Transverse colon (tissue), 4 donors: ENCODE measurements around the gene CLDN2. TPM values are rescaled to one million over a fixed set of nuclear protein-coding genes. Genes with fewer than 3 reads are reported as not detected.

ENCODE experiments used
- DNase-seq: peaks from one replicate; pipeline ENCODE4 v3.0.0-alpha.2; 2019
- H3K27ac ChIP-seq, 4 donors: fragments of 200-600 bp; sonication (generic); 2 replicates each; pipeline ENCODE4 v1.5.1; 2016 to 2018; ENCODE audit warnings: inconsistent platforms in 4 of 4
- H3K27me3 ChIP-seq: fragments of 200-600 bp; sonication (generic); 2 replicates; pipeline ENCODE4 v1.5.1; 2017; ENCODE audit warnings: inconsistent platforms
- H3K36me3 ChIP-seq, 4 donors: fragments of 200-600 bp; sonication (generic); 2 replicates each; pipeline ENCODE4 v1.5.1; 2017 to 2019; ENCODE audit warnings: inconsistent platforms in 4 of 4
- H3K4me1 ChIP-seq, 4 donors: fragments of 200-600 bp; sonication (generic); 2 replicates each; pipeline ENCODE4 v1.5.1; 2017 to 2020; ENCODE audit warnings: inconsistent platforms in 4 of 4
- H3K4me3 ChIP-seq, 4 donors: fragments of 200-600 bp; sonication (generic); 1 replicate in 1 of 4; 2 replicates in 3 of 4; pipeline versions ENCODE4 v1.5.1 to v1.6.1; 2017 to 2019; ENCODE audit warnings: inconsistent platforms in 4 of 4
- H3K9me3 ChIP-seq, 2 donors: fragments of 200-600 bp; sonication (generic); 2 replicates each; pipeline ENCODE4 v1.5.1; 2017 to 2019; ENCODE audit warnings: inconsistent platforms in 2 of 2
- EP300 ChIP-seq: sonication (generic); formaldehyde crosslinking; IDR thresholded peaks from one replicate; pipeline ENCODE4 v1.6.1; 2017; ENCODE audit warnings: antibody characterized with exemption, low read depth
- POLR2A ChIP-seq: fragments of 450-650 bp; IDR thresholded peaks from one replicate; pipeline ENCODE4 v1.6.1; 2016; ENCODE audit warnings: antibody characterized with exemption, mild to moderate bottlenecking, moderate library complexity
- POLR2AphosphoS5 ChIP-seq, 3 donors: sonication (generic); formaldehyde crosslinking; IDR thresholded peaks; one replicate each; pipeline ENCODE4 v1.6.1; 2016; ENCODE audit warnings: antibody characterized with exemption in 3 of 3
- WGBS, 2 donors: methylation state at CpG; one replicate each; pipeline ENCODE4 v1.1.5; 2018; ENCODE audit warnings: low coverage in 1 of 2; 5-methylcytosine and 5-hydroxymethylcytosine counted together
- in situ Hi-C, 4 donors: fragments of 200-750 bp; cut with MboI; loops; one replicate each; pipeline versions ENCODE4 v1.15.0 to v1.15.1; 2017; ENCODE audit warnings: low sequenced_read_pairs in 3 of 4, low pct_ligation_motif_present in 1 of 4, low pct_unique_long_range_greater_than_20kb in 1 of 4
- intact Hi-C: fragments of 100-400 bp; cut with DNase I; formaldehyde crosslinking; loops from one replicate; pipeline ENCODE4 v1.15.1; 2023; ENCODE audit warnings: low total_unique reads
- total RNA-seq, 4 donors: library from RNA; depleted of rRNA; stranded (reverse); fragments of >200 nt; gene quantifications; one replicate each; pipeline ENCODE4 v1.1.0, GENCODE V29; 2016
- TF ChIP-seq, protein P1 (sequence below), 5 experiments: fragments of 200-600 bp in 3 of 5; fragments of 450-650 bp in 2 of 5; sonication (generic) in 3 of 5; IDR thresholded peaks; 1 replicate in 2 of 5; 2 replicates in 3 of 5; pipeline ENCODE4 v1.5.1; 2016 to 2017; ENCODE audit warnings: antibody characterized with exemption in 5 of 5, inconsistent platforms in 3 of 5, mild to moderate bottlenecking in 2 of 5, moderate library complexity in 1 of 5

The CLDN2 gene
- total RNA-seq, 4 donors from 2014 or later: 0.16 to 0.27 TPM; not detected in 2

DNA sequence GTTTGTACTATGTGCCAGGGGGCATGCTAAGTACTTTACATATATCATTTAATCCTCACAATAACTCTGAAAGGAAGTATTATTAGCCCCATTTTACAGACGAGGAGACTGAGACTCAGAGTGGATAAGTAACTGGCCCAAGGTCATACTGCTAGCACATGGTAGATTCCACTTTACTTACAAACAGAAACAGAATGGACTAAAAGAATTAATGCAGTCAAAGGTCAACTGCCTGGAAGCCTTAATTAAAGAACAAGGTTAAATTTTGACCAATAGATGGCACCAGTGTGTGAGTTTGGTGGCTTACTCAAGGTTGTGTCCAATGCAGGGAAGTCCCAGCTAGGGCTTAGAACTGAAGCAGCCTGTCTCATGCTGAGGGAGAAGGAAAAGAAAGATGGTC is 21.7 kb upstream of the CLDN2 start:
- no peaks in the 10 kb centered on the region for H3K27me3 ChIP-seq
- intact Hi-C loops: no loop called here
- 7% methylated on average over 1 of the region's 1 CpG; no CpG with 5 or more reads in 1 of the 2 donors for WGBS, 2 donors

DNA sequence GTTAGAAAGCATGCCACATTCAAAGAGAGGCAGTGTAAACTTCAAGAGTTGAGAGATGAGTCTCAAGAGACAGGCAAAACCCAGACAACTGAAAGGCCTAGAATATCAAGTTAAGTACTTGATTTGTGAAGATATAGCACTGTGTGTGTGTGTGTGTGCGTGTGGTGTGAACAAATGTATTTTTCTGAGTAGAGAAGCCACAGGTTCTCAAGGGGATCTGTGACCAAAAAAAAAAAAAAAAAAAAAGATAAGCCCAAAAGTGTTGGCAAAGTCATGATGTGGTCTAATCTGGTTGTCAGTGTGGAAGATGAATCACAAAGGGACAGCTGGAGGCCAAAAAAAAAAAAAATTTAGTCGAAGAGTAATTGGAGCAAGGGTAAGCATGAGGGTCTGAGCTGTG is 20.9 kb upstream of the CLDN2 start:
- no peak for TF ChIP-seq POLR2AphosphoS5 (IDR thresholded peaks at IDR 0.05)
- in situ Hi-C loops: no loop called here
- Histone ChIP-seq H3K9me3 (no peaks in the 10 kb centered on the region), H3K36me3 (no peaks in the 10 kb centered on the region), H3K27ac (no peak overlapping the region), H3K27me3 (no peaks in the 10 kb centered on the region), H3K4me1 (no peaks in the 10 kb centered on the region), H3K4me3 (no peak overlapping the region)
- 54 to 63% methylated on average over 2 of the region's 2 CpGs for WGBS, 2 donors
- no peak for DNase-seq
- intact Hi-C loops: no loop called here

More for the DNA sequence above, 21.7 kb upstream of the CLDN2 start:
- H3K36me3 ChIP-seq: no peaks in the 10 kb centered on the region
- TF ChIP-seq, protein P1, sequence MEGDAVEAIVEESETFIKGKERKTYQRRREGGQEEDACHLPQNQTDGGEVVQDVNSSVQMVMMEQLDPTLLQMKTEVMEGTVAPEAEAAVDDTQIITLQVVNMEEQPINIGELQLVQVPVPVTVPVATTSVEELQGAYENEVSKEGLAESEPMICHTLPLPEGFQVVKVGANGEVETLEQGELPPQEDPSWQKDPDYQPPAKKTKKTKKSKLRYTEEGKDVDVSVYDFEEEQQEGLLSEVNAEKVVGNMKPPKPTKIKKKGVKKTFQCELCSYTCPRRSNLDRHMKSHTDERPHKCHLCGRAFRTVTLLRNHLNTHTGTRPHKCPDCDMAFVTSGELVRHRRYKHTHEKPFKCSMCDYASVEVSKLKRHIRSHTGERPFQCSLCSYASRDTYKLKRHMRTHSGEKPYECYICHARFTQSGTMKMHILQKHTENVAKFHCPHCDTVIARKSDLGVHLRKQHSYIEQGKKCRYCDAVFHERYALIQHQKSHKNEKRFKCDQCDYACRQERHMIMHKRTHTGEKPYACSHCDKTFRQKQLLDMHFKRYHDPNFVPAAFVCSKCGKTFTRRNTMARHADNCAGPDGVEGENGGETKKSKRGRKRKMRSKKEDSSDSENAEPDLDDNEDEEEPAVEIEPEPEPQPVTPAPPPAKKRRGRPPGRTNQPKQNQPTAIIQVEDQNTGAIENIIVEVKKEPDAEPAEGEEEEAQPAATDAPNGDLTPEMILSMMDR (IDR thresholded peaks at IDR 0.05): peak in 3 of 5 experiments; percentile 25 to 40 (median 26)
- TF ChIP-seq POLR2AphosphoS5 (IDR thresholded peaks at IDR 0.05) (no peak), POLR2A (no peak), EP300 (no peak)
- DNase-seq: no peak
- H3K4me3 ChIP-seq: no peak overlapping the region
- in situ Hi-C loops: no loop called here
- H3K9me3 ChIP-seq: no peaks in the 10 kb centered on the region
- no peaks in the 10 kb centered on the region for H3K4me1 ChIP-seq
- no peak overlapping the region for H3K27ac ChIP-seq

DNA sequence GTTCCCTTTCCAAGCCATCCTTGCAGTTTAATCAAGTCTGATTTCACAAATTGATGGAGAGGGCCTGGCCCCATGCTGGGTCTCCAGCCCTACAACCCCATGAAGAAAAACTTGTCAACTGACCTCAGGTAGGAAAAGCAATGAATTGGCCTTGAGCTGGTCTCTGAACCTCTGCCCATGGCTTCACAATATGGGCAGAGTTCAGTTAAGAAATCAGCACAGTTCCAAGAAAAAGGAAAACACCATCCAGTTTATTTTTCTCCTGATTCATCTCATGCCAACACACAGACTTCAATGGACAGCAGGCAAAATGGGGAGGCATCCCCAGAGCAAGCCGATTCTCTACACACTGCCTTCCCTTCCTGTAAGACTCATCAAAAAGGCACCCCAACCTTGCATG is 20.4 kb upstream of the CLDN2 start:
- no peaks in the 10 kb centered on the region for H3K4me1 ChIP-seq
- no peaks in the 10 kb centered on the region for H3K27me3 ChIP-seq
- WGBS, 2 donors: 80% methylated on average over 1 of the region's 1 CpG; no CpG with 5 or more reads in 1 of the 2 donors
- H3K4me3 ChIP-seq: no peak overlapping the region
- intact Hi-C loops: no loop called here
- H3K9me3 ChIP-seq: no peaks in the 10 kb centered on the region
- DNase-seq: no peak
- H3K36me3 ChIP-seq: no peaks in the 10 kb centered on the region
- in situ Hi-C loops: no loop called here
- TF ChIP-seq EP300: no peak
- TF ChIP-seq, protein P1 (IDR thresholded peaks at IDR 0.05): no peak
- TF ChIP-seq POLR2A: no peak
- no peak for TF ChIP-seq POLR2AphosphoS5 (IDR thresholded peaks at IDR 0.05)
- H3K27ac ChIP-seq: no peak overlapping the region

DNA sequence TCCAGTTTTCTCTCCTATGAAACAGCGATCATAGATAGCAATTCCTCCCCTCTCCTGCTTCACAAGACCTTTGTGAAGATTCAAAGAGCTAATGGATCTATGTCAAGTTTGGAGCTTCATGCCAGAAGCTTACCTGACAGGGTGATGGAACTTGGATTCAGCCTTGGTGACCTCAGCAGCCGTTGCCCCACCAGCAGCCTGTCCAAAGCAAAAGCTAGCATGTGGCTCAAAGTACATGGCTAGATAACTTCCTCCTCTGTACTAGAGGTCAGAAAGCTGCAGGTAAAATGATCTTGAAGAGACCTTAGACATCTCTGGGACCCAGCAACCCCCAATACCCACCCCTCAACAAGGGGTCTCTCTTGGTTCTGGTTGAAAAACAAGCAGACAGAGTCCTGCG is 18.9 kb upstream of the CLDN2 start:
- in situ Hi-C loops (no loop called here), intact Hi-C loops (no loop called here)
- H3K4me1 ChIP-seq: peaks cover 0 to 6% (median 0%) of the 10 kb centered on the region in 4 donors
- H3K9me3 ChIP-seq: no peaks in the 10 kb centered on the region
- H3K36me3 ChIP-seq: no peaks in the 10 kb centered on the region
- DNase-seq: no peak
- H3K27ac ChIP-seq: no peak overlapping the region
- WGBS, 2 donors: 65% methylated on average over 3 of the region's 3 CpGs; no CpG with 5 or more reads in 1 of the 2 donors
- no peaks in the 10 kb centered on the region for H3K27me3 ChIP-seq
- TF ChIP-seq EP300: no peak
- no peak for TF ChIP-seq POLR2A
- TF ChIP-seq, protein P1 (IDR thresholded peaks at IDR 0.05): no peak
- H3K4me3 ChIP-seq: no peak overlapping the region

DNA sequence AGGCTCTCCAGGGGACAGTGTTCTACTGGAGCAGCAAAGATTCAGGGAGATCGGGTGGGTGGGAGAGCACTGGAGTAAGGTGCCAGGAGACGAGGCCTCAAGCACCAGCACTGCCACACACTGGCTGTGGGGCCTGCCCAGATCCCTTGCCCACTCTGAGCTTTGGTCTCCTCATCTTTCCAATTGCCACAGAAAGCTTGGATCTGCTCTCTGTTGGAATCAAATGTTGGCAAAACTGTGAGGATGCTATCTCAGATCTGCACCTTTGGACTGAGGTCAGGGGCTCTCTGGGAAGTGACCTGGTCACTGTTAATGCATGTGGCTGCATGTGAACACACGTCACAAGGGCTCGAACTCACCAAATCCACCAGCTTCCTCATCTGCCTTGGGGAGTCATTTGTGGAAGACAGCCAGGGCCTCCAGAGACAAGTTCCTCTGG is 18.4 kb upstream of the CLDN2 start:
- Histone ChIP-seq H3K36me3 (no peaks in the 10 kb centered on the region), H3K27me3 (no peaks in the 10 kb centered on the region), H3K9me3 (no peaks in the 10 kb centered on the region), H3K4me3 (no peak overlapping the region), H3K4me1 (peaks cover 0 to 6% (median 0%) of the 10 kb centered on the region in 4 donors), H3K27ac (no peak overlapping the region)
- no peak for TF ChIP-seq POLR2AphosphoS5 (IDR thresholded peaks at IDR 0.05)
- in situ Hi-C loops: no loop called here
- intact Hi-C loops: no loop called here
- whole genome bisulfite sequencing, 2 donors: 65% methylated on average over 4 of the region's 4 CpGs; no CpG with 5 or more reads in 1 of the 2 donors
- DNase-seq: no peak
